Bronchial epithelial cell (primary cell): ENCODE data around the gene CD300A. TPM values are rescaled to one million over a fixed set of nuclear protein-coding genes. Genes with fewer than 3 reads are reported as not detected.

Source experiments
- DNase-seq: peaks from one replicate; pipeline ENCODE4 v3.0.0-alpha.2; 2010; ENCODE audit warnings: low read depth
- FAIRE-seq: peaks from 2 replicates; lab custom pipeline; 2011; peaks lifted over from hg19 to GRCh38; lab: Jason Lieb, UNC
- H3K27me3 ChIP-seq: 2 replicates; pipeline ENCODE4 v1.5.1; 2011; ENCODE audit warnings: low read length; ENCODE audit not compliant: control insufficient read depth, insufficient read depth
- H3K36me3 ChIP-seq: 2 replicates; pipeline ENCODE4 v1.5.1; 2011; ENCODE audit warnings: low read length; ENCODE audit not compliant: control insufficient read depth, insufficient read depth
- H3K4me3 ChIP-seq: 2 replicates; pipeline ENCODE4 v1.5.1; 2011; ENCODE audit warnings: mild to moderate bottlenecking, low read depth, low read length, control low read depth
- CTCF ChIP-seq: IDR thresholded peaks from 2 replicates; pipeline ENCODE4 v1.5.1; 2011; ENCODE audit warnings: mild to moderate bottlenecking, moderate library complexity, low read length, control low read depth, inconsistent platforms; ENCODE audit not compliant: insufficient read depth, severe bottlenecking
- total RNA-seq: library from RNA; depleted of rRNA; stranded (reverse); fragments of >200 nt; gene quantifications from 2 replicates; pipeline ENCODE4 v1.2.1, GENCODE V29; 2014

The CD300A gene
- total RNA-seq, 1 donor from 2014 or later, result not detected

GRCh38 chr17:74435775-74436359 lies 30.6 kb upstream of the CD300A start:
- TF ChIP-seq CTCF, result no peak
- H3K27me3 ChIP-seq, result no peaks in the 10 kb centered on the region
- no peak overlapping the region for H3K4me3 ChIP-seq
- H3K36me3 ChIP-seq, result peaks cover 8% of the 10 kb centered on the region
- DNase-seq (no peak), FAIRE-seq (no peak)

GRCh38 chr17:74437702-74438101 lies 28.7 kb upstream of the CD300A start:
- FAIRE-seq (no peak), DNase-seq (no peak)
- Histone ChIP-seq H3K4me3 (no peak overlapping the region), H3K36me3 (peaks cover 8% of the 10 kb centered on the region), H3K27me3 (no peaks in the 10 kb centered on the region)
- TF ChIP-seq CTCF, result peak; percentile 64

- Histone ChIP-seq H3K4me3 (no peak overlapping the region), H3K27me3 (no peaks in the 10 kb centered on the region), H3K36me3 (peaks cover 10% of the 10 kb centered on the region)
- no peak for FAIRE-seq
- no peak for TF ChIP-seq CTCF
- no peak for DNase-seq
Measured at GRCh38 chr17:74439691-74440567, 26.5 kb upstream of the CD300A start.

- Histone ChIP-seq H3K36me3 (peaks cover 13% of the 10 kb centered on the region), H3K4me3 (no peak overlapping the region), H3K27me3 (no peaks in the 10 kb centered on the region)
- TF ChIP-seq CTCF, result no peak
- no peak for DNase-seq
- no peak for FAIRE-seq
Measured at GRCh38 chr17:74441537-74441936, 24.9 kb upstream of the CD300A start.

- DNase-seq, result no peak
- TF ChIP-seq CTCF, result no peak
- Histone ChIP-seq H3K27me3 (no peaks in the 10 kb centered on the region), H3K36me3 (peaks cover 14% of the 10 kb centered on the region), H3K4me3 (no peak overlapping the region)
- FAIRE-seq, result no peak
Measured at GRCh38 chr17:74442291-74442669, 24.2 kb upstream of the CD300A start.
